ENCODE data around the gene CCDC27. TPM values are rescaled to one million over a fixed set of nuclear protein-coding genes. Genes with fewer than 3 reads are reported as not detected.

Gene CCDC27
- total RNA-seq, 4 donors from 2014 or later = not detected

- no peaks in the 10 kb centered on the region for H3K27me3 ChIP-seq
- intact Hi-C loops (cut with DNase I; ENCODE audit: low total_unique reads) = no loop called here
- no peaks in the 10 kb centered on the region for H3K9me3 ChIP-seq
- peak; percentile 91 to 95 for DNase-seq
- peak overlapping the region; percentile 70 to 94 for H3K27ac ChIP-seq
- H3K4me1 ChIP-seq = peaks cover 0 to 10% of the 10 kb centered on the region in 2 donors
- no peaks in the 10 kb centered on the region for H3K36me3 ChIP-seq
- peak overlapping the region; percentile 48 to 55 for H3K4me3 ChIP-seq
- TF ChIP-seq CTCF (IDR thresholded peaks at IDR 0.05) (no peak), POLR2A (IDR thresholded peaks at IDR 0.05) (peak in 1 of 2 donors; percentile 58)
These were observed 19.9 kb downstream of the CCDC27 start for GRCh38 chr1:3772027-3772714.

- no peak for DNase-seq
- Histone ChIP-seq H3K27ac (peak within 1 kb of the TSS; percentile 70 to 94), H3K4me3 (peak within 1 kb of the TSS; percentile 48 to 55), H3K27me3 (no peaks in the 10 kb centered on the region), H3K4me1 (peaks cover 0 to 10% of the 10 kb centered on the region in 2 donors), H3K36me3 (no peaks in the 10 kb centered on the region), H3K9me3 (no peaks in the 10 kb centered on the region)
- intact Hi-C loops (cut with DNase I; ENCODE audit: low total_unique reads) = no loop called here
- TF ChIP-seq POLR2A (IDR thresholded peaks at IDR 0.05) (no peak), CTCF (IDR thresholded peaks at IDR 0.05) (no peak)
These were observed 20.7 kb downstream of the CCDC27 start, which contains the start of gene SMIM1 for GRCh38 chr1:3772715-3773571. TSS of gene SMIM1 (plus strand) at chr1:3772749. CDS start at chr1:3775374, 2,625 bp downstream.

GRCh38 chr1:3773572-3774275 lies 21.5 kb downstream of the CCDC27 start:
- Histone ChIP-seq H3K27ac (peak overlapping the region; percentile 70 to 94), H3K36me3 (no peaks in the 10 kb centered on the region), H3K4me1 (peaks cover 0 to 10% of the 10 kb centered on the region in 2 donors), H3K4me3 (no peak overlapping the region), H3K27me3 (no peaks in the 10 kb centered on the region), H3K9me3 (no peaks in the 10 kb centered on the region)
- no peak for DNase-seq
- intact Hi-C loops (cut with DNase I; ENCODE audit: low total_unique reads) = no loop called here
- TF ChIP-seq POLR2A (IDR thresholded peaks at IDR 0.05) = no peak
- no peak for TF ChIP-seq CTCF (IDR thresholded peaks at IDR 0.05)

- DNase-seq = no peak
- no peaks in the 10 kb centered on the region for H3K27me3 ChIP-seq
- no peak for TF ChIP-seq CTCF (IDR thresholded peaks at IDR 0.05)
- TF ChIP-seq POLR2A (IDR thresholded peaks at IDR 0.05) = no peak
- no peaks in the 10 kb centered on the region for H3K9me3 ChIP-seq
- H3K36me3 ChIP-seq = no peaks in the 10 kb centered on the region
- peaks cover 0 to 10% of the 10 kb centered on the region in 2 donors for H3K4me1 ChIP-seq
- no peak overlapping the region for H3K4me3 ChIP-seq
- H3K27ac ChIP-seq = peak overlapping the region in 1 of 2 donors; percentile 94
- intact Hi-C loops (cut with DNase I; ENCODE audit: low total_unique reads) = no loop called here
These were observed 22.2 kb downstream of the CCDC27 start for GRCh38 chr1:3774276-3774945.
